GM18508 (cell line): ENCODE data around the gene TNIK.

Source experiments
- ATAC-seq: cut with Tn5 transposase; IDR thresholded peaks from one replicate; pipeline ENCODE4 v1.9.1; 2021; ENCODE audit warnings: moderate number of reproducible peaks; ENCODE audit not compliant: insufficient read depth, unreplicated experiment

Gene TNIK

GRCh38 chr3:171218069-171218468 lies 242.1 kb downstream of the TNIK start:
- ATAC-seq = no peak

GRCh38 chr3:171213907-171214306 lies 246.3 kb downstream of the TNIK start:
- ATAC-seq = no peak

- no peak for ATAC-seq
Measured at GRCh38 chr3:171213178-171213577, 247.0 kb downstream of the TNIK start.

- no peak for ATAC-seq
Measured at GRCh38 chr3:171212648-171213047, 247.6 kb downstream of the TNIK start.

- ATAC-seq = no peak
Measured at GRCh38 chr3:171206283-171206682, 253.9 kb downstream of the TNIK start.

- ATAC-seq = no peak
Measured at GRCh38 chr3:171204942-171205341, 255.3 kb downstream of the TNIK start.

GRCh38 chr3:171201825-171202224 lies 258.4 kb downstream of the TNIK start:
- no peak for ATAC-seq

GRCh38 chr3:171200750-171201088 lies 259.5 kb downstream of the TNIK start:
- ATAC-seq = no peak

GRCh38 chr3:171200052-171200749 lies 260.0 kb downstream of the TNIK start:
- no peak for ATAC-seq

- ATAC-seq = no peak
Measured at GRCh38 chr3:171199473-171199829, 260.8 kb downstream of the TNIK start.

GRCh38 chr3:171198781-171199472 lies 261.3 kb downstream of the TNIK start:
- ATAC-seq = no peak

- no peak for ATAC-seq
Measured at GRCh38 chr3:171195686-171196085, 264.5 kb downstream of the TNIK start.

- no peak for ATAC-seq
Measured at GRCh38 chr3:171194965-171195364, 265.2 kb downstream of the TNIK start.

GRCh38 chr3:171193693-171194092 lies 266.5 kb downstream of the TNIK start:
- ATAC-seq = no peak

- ATAC-seq = no peak
Measured at GRCh38 chr3:171192176-171192854, 267.9 kb downstream of the TNIK start.

- ATAC-seq = no peak
Measured at GRCh38 chr3:171190668-171191067, 269.5 kb downstream of the TNIK start.

GRCh38 chr3:171189394-171190080 lies 270.7 kb downstream of the TNIK start:
- no peak for ATAC-seq

GRCh38 chr3:171187706-171188290 lies 272.4 kb downstream of the TNIK start:
- ATAC-seq = no peak

GRCh38 chr3:171186817-171187500 lies 273.2 kb downstream of the TNIK start:
- ATAC-seq = no peak

- no peak for ATAC-seq
Measured at GRCh38 chr3:171186383-171186782, 273.8 kb downstream of the TNIK start.
